Stimulated activated naive CD8-positive, alpha-beta T cell treated with anti-CD3 and anti-CD28 coated beads, Interleukin-15, Interleukin-2, amounts not matched to agents 100 ng/mL and 50 ng/mL, for 24 hours (primary cell): Measurements from ENCODE around the gene DENND1A.

ENCODE experiments used
- H3K27ac Mint-ChIP-seq: one replicate; pipeline ENCODE4 v1.8.0; 2021; ENCODE audit warnings: mild to moderate bottlenecking, mixed read lengths
- H3K27me3 Mint-ChIP-seq: one replicate; pipeline ENCODE4 v1.8.0; 2021; ENCODE audit warnings: mixed read lengths
- H3K36me3 Mint-ChIP-seq: one replicate; pipeline ENCODE4 v1.8.0; 2021; ENCODE audit warnings: low read depth, mixed read lengths
- H3K4me1 Mint-ChIP-seq: one replicate; pipeline ENCODE4 v1.8.0; 2021; ENCODE audit warnings: low read depth, mixed read lengths
- H3K4me3 Mint-ChIP-seq: one replicate; pipeline ENCODE4 v1.8.0; 2021; ENCODE audit warnings: mild to moderate bottlenecking, mixed read lengths
- H3K9me3 Mint-ChIP-seq: one replicate; pipeline ENCODE4 v1.8.0; 2021; ENCODE audit warnings: mixed read lengths

DENND1A gene

DNA sequence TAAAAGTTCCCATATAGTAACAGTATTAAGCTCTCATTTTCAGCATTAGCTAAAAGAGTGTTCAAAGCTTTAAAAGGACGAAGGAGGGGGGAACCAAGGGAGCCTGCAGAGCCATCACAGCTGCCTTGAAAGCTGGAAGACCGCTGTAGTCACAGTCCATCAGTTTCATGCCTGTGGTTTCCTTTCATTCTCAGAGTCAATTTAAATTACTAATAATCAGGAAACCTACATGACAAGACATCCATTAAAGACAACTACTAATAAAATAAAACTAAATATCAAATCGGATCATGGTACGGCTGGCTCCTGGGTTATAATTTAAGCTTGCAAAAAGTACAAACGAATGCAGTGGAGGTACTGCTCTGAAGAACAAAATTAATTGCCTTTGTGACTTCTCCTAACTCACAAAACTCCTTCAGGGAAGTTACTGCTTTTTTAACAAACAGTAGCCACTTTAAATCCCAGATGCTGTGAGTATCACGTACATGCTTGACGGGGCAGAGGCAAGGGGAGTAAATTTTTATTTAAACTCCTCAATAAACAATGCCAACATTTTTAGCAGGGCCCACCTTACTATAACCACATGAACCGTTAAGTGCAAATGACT is 213.5 kb downstream of the DENND1A start:
- Mint-ChIP-seq H3K27me3 (no peaks in the 10 kb centered on the region), H3K27ac (no peak overlapping the region), H3K36me3 (peaks cover 27% of the 10 kb centered on the region), H3K4me3 (no peak overlapping the region), H3K4me1 (peaks cover 4% of the 10 kb centered on the region), H3K9me3 (peaks cover 5% of the 10 kb centered on the region)

DNA sequence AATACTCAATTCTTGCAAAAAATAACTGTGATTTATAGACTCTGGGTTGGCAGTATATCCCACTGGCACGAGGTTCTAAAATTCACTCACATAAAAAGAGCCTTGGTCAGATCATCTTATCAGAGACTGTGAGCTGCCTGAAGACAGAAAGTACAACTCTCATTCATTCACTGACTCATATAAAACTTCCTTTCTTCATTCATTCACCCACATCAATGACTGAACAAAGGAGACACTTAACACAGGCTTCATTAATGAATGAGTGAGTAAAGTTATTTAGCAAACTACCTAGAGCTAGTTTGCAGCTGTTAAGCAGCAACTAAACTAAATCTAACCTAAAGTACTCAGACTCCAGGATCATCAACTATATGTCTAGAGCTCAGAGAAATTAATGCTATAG is 214.7 kb downstream of the DENND1A start:
- H3K4me1 Mint-ChIP-seq: peaks cover 4% of the 10 kb centered on the region
- no peaks in the 10 kb centered on the region for H3K9me3 Mint-ChIP-seq
- H3K27ac Mint-ChIP-seq: no peak overlapping the region
- no peaks in the 10 kb centered on the region for H3K27me3 Mint-ChIP-seq
- peaks cover 19% of the 10 kb centered on the region for H3K36me3 Mint-ChIP-seq
- no peak overlapping the region for H3K4me3 Mint-ChIP-seq

DNA sequence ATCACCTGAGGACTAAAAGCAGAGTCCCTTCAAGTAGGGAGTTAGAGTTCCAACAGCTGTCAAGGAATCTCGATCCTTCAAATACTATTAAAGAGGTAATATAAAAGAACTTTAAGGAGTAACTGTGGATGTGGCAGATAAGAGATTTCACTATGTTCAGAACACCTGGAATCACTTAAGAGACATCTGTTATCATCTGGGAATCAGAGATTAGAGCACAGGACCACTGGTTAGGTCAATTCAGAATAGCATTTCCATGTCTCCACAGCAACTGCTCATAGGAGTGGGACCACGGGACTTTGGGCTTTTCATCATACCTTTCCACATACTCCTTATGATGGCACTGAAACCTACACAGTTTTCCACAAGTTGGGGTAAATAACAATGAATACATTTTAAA is 216.6 kb downstream of the DENND1A start:
- no peaks in the 10 kb centered on the region for H3K9me3 Mint-ChIP-seq
- H3K36me3 Mint-ChIP-seq: peaks cover 7% of the 10 kb centered on the region
- H3K4me3 Mint-ChIP-seq: no peak overlapping the region
- H3K27ac Mint-ChIP-seq: no peak overlapping the region
- peaks cover 4% of the 10 kb centered on the region for H3K4me1 Mint-ChIP-seq
- H3K27me3 Mint-ChIP-seq: no peaks in the 10 kb centered on the region

DNA sequence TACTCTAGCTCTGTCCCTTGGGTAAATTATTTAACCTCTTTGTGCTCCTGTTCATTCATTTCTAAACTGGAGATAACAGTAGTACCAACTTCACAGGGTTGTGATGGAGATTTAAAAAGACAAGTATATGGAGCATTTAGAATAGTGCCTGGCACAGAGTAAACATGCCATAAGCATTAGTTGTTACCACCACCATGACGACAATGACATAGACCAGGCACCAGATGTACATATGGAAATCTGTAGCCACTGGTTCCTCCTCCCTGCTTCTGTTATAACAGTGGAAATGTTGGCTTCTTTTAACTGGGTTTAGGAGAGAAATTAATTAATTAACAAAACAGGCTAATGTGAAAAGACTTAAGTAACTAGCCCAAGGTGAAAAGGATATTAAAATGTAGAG is 217.5 kb downstream of the DENND1A start:
- H3K27ac Mint-ChIP-seq: no peak overlapping the region
- H3K4me1 Mint-ChIP-seq: peaks cover 4% of the 10 kb centered on the region
- H3K9me3 Mint-ChIP-seq: peaks cover 5% of the 10 kb centered on the region
- no peaks in the 10 kb centered on the region for H3K27me3 Mint-ChIP-seq
- no peak overlapping the region for H3K4me3 Mint-ChIP-seq
- H3K36me3 Mint-ChIP-seq: peaks cover 7% of the 10 kb centered on the region

DNA sequence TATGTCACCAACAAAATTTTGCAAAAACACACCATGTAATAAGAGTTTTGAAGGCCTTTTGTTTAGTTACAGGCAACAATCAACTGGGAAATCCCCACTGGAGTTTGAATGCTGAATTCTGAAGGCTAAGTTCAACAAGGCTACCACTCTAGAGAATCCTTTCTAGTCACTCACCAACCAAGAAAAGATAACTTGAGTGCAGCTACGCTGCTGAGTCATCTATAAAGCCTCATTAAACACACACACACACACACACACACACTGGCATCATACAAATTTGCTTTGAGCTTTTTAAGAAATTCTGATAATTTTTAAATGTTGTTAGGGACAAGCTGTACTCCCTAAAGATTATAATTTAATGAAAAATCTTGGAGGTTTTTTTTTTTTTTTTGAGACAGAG is 219.6 kb downstream of the DENND1A start:
- Mint-ChIP-seq H3K36me3 (peaks cover 13% of the 10 kb centered on the region), H3K4me3 (no peak overlapping the region), H3K9me3 (peaks cover 9% of the 10 kb centered on the region), H3K4me1 (no peaks in the 10 kb centered on the region), H3K27me3 (no peaks in the 10 kb centered on the region), H3K27ac (no peak overlapping the region)

DNA sequence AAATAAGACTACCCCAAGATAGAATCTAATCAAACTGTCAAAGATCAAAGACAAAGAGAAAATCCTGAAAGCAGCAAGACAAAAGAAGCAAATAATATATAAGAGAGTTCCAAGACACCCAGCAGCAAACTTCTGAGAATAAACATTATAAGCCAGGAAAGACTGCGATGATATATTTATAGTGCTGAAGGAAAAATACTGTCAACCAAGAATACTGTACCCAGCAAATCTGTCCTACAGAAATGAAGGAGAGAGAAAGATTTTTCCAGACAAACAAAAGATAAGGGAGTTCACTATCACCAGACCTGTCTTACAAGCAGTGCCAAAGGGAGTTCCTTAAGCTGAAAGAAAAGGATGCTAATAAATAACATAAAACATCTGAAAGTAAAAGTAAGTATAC is 227.4 kb downstream of the DENND1A start:
- Mint-ChIP-seq H3K27me3 (no peaks in the 10 kb centered on the region), H3K27ac (no peak overlapping the region), H3K36me3 (peaks cover 51% of the 10 kb centered on the region)

DNA sequence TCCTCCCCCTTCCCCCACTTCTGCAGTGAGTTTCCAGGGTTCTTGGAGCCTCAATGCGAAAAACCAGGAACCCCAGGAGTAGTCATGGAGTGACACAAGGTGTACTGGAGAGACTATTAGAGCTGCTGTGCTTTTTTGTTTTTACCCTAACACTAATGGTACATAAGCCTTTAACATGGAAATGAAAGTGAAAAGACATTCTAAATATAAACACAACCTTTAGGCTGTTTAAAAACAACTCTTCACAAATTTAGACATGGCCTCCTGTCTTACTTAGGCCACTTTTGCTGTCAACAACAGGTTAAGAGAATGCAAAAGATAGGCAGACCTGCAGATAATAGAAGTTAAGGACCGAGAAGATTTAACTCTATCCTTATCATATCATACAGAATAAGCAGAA is 232.2 kb downstream of the DENND1A start:
- peaks cover 5% of the 10 kb centered on the region for H3K4me1 Mint-ChIP-seq
- H3K9me3 Mint-ChIP-seq: peaks cover 18% of the 10 kb centered on the region
- H3K27me3 Mint-ChIP-seq: no peaks in the 10 kb centered on the region
- H3K27ac Mint-ChIP-seq: no peak overlapping the region
- H3K4me3 Mint-ChIP-seq: no peak overlapping the region
- peaks cover 32% of the 10 kb centered on the region for H3K36me3 Mint-ChIP-seq

More for the DNA sequence above, 227.4 kb downstream of the DENND1A start:
- Mint-ChIP-seq H3K4me3 (no peak overlapping the region), H3K4me1 (peaks cover 1% of the 10 kb centered on the region), H3K9me3 (peaks cover 40% of the 10 kb centered on the region)

DNA sequence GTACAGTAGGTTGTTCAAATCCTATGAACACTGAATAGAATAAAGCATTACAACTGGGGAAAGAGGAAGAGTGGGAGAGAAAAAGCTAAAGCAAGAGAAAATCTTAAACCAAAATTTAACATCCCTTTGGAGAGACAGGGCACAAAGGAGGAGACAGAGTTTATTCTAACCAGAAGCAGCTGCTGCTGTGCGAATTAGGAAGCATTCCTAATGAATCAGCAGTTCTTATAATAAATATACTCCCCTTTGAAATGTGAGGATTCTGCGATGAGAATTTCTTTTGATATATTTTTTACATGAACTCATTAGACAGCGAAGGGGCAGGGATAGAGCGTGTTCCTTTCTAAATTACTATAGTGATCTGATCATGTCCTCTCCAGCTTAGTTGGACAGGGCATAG is 233.4 kb downstream of the DENND1A start:
- H3K27me3 Mint-ChIP-seq: no peaks in the 10 kb centered on the region
- H3K27ac Mint-ChIP-seq: no peak overlapping the region
- H3K36me3 Mint-ChIP-seq: peaks cover 21% of the 10 kb centered on the region
- peaks cover 5% of the 10 kb centered on the region for H3K4me1 Mint-ChIP-seq
- no peak overlapping the region for H3K4me3 Mint-ChIP-seq
- peaks cover 8% of the 10 kb centered on the region for H3K9me3 Mint-ChIP-seq

DNA sequence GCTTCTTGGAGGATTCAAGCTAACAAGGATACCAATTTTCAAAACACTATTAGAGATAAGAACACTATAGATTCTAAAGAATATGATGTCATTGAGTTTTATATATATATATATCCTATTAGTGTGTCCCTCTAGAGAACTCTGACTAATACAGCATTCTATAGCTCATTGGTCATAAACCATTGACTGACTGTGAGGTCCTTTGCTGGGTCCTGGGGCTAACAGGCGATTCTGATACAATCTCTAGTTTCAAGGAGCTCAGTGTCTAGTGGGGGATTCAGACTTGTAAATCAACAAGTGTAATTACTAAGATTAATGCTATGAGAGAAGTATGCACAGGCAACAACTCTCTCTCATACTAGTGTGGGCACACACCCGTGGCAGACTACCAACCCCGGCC is 234.5 kb downstream of the DENND1A start:
- H3K4me1 Mint-ChIP-seq: peaks cover 5% of the 10 kb centered on the region
- no peak overlapping the region for H3K27ac Mint-ChIP-seq
- H3K9me3 Mint-ChIP-seq: no peaks in the 10 kb centered on the region
- peaks cover 17% of the 10 kb centered on the region for H3K36me3 Mint-ChIP-seq
- H3K27me3 Mint-ChIP-seq: no peaks in the 10 kb centered on the region
- no peak overlapping the region for H3K4me3 Mint-ChIP-seq

DNA sequence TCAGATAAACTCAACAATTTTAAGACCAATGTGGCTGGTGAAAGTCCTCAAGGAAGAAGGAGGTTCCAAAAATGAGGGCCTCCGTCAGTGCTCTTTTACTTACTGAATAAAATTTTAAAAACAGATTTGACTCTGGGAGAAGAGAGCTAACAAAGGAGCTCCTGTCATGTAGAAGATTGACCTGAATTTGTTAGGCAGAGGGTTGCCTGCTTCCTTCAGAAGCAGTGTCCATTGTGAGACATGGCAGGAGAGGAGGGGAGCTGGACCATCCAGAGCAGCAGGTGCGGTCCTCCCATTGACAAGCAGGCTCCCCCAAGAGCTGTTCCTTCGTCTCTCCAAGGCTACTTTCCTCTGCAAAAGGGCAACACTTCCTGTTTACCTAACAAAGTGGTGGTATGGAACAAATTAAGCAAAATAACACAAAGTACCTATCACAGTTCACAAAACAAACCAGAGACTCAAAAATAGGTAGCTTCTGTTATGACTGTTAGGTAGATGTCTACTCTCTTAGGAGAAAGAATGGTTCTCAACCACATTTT is 238.1 kb downstream of the DENND1A start:
- Mint-ChIP-seq H3K9me3 (no peaks in the 10 kb centered on the region), H3K36me3 (peaks cover 10% of the 10 kb centered on the region), H3K4me1 (peaks cover 16% of the 10 kb centered on the region), H3K27ac (no peak overlapping the region), H3K27me3 (no peaks in the 10 kb centered on the region), H3K4me3 (no peak overlapping the region)

DNA sequence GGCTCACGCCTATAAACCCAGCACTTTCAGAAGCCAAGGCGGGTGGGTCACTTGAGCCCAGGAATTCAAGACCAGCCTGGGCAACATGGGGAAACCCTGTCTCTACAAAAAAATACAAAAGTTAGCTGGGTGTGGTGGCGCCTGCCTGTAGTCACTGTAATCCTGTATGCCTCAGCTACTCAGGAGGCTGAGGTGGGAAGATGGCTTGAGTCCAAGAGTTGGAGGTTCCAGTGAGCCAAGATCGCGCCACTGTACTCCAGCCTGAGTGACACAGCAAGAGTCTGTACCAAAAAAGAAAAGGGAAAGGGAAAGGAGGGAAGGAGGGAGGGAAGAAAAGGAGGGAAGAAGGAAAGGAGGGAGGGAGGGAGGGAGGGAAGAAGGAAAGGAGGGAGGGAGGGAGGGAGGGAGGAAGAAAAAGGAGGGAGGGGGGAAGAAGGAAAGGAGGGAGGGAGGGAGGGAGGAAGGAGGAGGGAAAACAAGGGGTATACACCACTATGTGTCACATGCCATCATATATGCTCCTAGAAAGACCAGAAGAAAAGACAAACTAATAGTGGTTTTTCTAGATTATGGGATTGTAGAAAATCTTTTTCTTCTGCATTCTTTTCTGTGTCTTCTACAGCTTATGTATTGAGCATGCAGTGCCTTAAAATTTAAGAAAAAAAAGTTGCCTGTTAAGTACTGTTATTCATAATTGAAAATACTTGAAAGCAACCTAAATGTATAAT is 240.1 kb downstream of the DENND1A start:
- Mint-ChIP-seq H3K4me1 (peaks cover 36% of the 10 kb centered on the region), H3K9me3 (no peaks in the 10 kb centered on the region), H3K27me3 (no peaks in the 10 kb centered on the region), H3K27ac (no peak overlapping the region), H3K36me3 (peaks cover 10% of the 10 kb centered on the region), H3K4me3 (no peak overlapping the region)

DNA sequence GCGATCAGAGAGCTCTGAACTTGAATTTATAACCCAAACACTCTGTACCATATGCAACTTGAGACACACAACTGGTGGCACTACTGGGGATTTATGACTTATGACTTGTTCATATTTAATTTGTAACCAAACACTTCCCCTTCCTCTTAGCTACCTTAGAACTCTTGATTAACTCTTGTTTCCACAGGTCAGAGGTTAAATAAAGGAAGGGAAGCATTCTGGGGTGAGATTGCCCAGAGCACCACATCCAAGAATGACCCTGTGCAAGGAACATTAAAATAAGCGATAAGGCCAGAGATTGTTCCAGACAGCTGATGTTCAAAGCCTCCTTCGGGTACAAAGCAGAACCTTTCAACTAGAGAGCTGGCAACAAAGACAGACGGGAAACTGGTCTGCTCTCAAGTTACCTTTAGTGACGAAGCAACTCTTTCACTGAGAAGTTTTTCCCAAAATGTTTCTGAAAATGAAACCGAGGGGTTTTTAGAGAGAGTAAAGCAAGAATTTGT is 242.6 kb downstream of the DENND1A start:
- Mint-ChIP-seq H3K27ac (peak overlapping the region; percentile 71), H3K9me3 (no peaks in the 10 kb centered on the region), H3K4me3 (peak overlapping the region; percentile 20), H3K27me3 (no peaks in the 10 kb centered on the region), H3K36me3 (peaks cover 13% of the 10 kb centered on the region), H3K4me1 (peaks cover 60% of the 10 kb centered on the region)

DNA sequence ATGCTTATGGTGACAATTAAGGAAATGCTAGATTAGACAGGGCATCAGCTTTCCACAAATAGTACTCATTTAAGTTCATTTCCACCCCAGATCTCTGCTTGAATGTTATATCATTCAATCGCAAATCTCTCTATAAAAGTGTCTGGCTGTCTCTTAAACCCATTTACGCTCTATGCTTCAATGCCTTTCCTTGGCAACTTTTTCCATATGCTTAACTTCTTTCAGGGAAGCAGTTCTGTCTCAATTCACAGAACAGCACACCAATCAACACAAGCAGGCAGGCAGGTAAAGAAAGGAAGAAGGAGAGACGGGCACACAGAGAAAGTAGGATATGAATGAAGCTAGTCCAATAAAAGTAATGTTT is 243.1 kb downstream of the DENND1A start:
- Mint-ChIP-seq H3K27me3 (no peaks in the 10 kb centered on the region), H3K4me3 (no peak overlapping the region), H3K9me3 (no peaks in the 10 kb centered on the region), H3K27ac (peak overlapping the region; percentile 71), H3K36me3 (peaks cover 15% of the 10 kb centered on the region), H3K4me1 (peaks cover 60% of the 10 kb centered on the region)

DNA sequence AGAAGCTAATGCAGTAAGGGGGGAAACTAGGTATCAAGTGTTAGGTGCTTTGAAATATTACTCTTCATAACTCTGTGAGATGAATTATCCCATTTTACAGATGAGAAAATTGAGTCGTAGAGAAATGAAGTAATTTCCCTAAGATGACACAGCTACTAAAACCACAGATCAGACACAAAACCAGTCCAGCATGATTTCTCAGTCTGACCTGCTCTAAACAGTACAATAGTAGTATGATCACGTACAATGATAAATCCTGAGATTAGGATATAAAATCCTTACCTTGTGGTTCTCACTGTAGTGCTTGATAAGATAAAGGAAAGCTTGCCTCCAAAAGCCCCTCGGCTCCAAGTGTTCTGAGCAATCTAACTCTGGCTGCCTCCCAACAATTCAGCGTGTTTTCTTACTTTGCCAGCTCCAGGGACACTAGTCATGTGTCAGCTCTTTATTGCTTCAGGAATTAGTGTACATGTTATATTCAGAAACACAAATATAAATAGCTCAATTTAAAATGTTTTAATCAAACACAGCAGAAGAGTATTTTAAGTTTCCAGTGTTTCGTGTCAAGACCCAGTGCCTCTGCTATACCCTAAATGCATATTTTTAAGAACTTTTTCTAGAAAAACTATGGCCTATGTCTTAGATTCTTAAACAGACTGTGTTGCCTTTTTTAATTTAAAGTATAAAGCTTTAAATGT is 243.6 kb downstream of the DENND1A start:
- Mint-ChIP-seq H3K4me1 (peaks cover 60% of the 10 kb centered on the region), H3K9me3 (no peaks in the 10 kb centered on the region), H3K27me3 (no peaks in the 10 kb centered on the region), H3K4me3 (no peak overlapping the region), H3K27ac (peak overlapping the region; percentile 71), H3K36me3 (peaks cover 19% of the 10 kb centered on the region)

DNA sequence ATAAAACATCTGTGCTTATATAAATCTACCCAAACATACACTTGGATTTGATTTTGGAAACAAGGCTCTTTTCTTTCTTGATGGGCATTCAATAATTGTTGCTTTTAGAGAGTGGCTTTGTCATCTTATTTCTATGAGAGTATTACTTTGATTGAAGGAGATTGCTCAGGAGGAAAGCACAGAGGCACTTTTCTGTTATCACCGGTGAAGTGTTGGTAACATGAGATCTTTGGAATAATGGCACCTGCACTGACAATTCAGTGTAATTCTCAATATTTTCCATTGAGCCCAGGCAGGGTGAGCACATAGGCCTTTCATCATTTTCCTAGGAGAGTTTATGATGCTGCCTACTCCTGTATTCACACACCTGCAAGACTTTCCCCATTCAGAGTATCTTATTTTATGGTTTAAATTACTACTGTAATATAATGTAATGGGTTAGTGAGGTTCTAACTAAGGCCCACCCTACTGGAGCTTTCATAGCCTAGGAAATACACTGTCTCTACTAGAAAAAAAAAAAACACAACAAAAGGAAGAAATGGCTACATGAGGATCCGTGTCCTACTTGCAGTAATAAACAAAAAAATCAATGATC is 244.3 kb downstream of the DENND1A start:
- Mint-ChIP-seq H3K36me3 (peaks cover 19% of the 10 kb centered on the region), H3K27me3 (no peaks in the 10 kb centered on the region), H3K27ac (peak overlapping the region; percentile 10), H3K4me3 (no peak overlapping the region), H3K4me1 (peaks cover 65% of the 10 kb centered on the region), H3K9me3 (no peaks in the 10 kb centered on the region)
